ENCODE results near the gene ARMC8.

The ARMC8 gene

DNA sequence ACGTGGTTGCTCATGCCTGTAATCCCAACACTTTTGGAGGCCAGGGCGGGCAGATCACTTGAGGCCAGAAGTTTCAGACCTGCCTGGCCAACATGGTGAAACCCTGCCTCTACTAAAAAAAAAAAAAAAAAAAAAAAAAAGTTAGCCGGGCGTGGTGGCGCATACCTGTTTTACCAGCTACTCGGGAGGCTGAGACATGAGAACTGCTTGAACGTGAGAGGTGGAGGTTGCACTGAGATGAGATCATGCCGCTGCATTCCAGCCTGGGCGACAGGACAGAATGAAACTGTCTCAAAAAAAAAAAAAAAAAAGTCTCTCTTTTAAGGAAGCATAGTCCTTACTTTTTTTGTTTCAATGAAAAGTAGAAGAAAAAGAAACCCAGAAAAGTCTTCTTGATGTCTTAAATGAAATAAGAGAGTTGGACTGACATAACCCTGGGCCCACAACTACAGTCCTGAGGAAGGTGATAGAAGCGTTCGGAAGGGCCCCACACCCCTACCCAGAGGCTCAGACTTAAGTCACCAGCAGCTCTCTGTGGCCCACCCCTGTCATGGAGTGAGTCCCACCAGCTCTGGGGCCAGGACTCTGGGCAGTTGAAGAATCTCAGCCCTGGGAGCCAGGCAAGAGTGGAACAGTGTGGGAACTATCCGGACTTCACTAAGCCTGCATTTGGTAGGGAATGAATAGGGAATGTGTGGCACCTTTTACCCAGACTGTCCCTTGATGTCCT is 139.9 kb downstream of the ARMC8 start:
- Histone ChIP-seq H3K9me3 (ENCODE audit: control insufficient read depth, low read length) (no peaks in the 10 kb centered on the region), H3K4me3 (ENCODE audit: low read length) (no peak overlapping the region), H3K36me3 (ENCODE audit: control insufficient read depth, insufficient read depth, low read length) (no peaks in the 10 kb centered on the region), H3K4me1 (ENCODE audit: control insufficient read depth, insufficient read depth, low read length) (no peaks in the 10 kb centered on the region), H3K27me3 (ENCODE audit: control insufficient read depth, insufficient read depth, low read length) (no peaks in the 10 kb centered on the region), H3K9ac (ENCODE audit: low read length) (no peak overlapping the region)

DNA sequence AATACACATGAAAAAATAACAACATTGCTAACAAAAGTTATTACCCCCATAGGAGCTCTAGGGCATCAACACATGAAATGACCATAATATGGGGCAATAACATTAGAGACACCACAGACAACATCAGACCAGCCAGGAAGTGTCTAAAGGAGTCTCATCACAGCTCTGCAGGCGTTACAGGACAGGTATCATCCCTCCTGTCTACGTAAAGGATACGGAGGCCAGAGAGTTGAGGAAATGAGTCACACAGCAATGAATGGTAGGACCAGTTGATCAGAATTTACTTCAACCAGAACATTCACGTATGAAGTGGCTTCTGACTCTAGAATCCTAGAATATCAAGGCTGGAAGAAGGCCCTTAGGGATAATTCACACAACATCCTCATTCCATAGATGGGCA is 140.7 kb downstream of the ARMC8 start:
- Histone ChIP-seq H3K27me3 (ENCODE audit: control insufficient read depth, insufficient read depth, low read length) (no peaks in the 10 kb centered on the region), H3K9me3 (ENCODE audit: control insufficient read depth, low read length) (no peaks in the 10 kb centered on the region), H3K4me3 (ENCODE audit: low read length) (no peak overlapping the region), H3K36me3 (ENCODE audit: control insufficient read depth, insufficient read depth, low read length) (no peaks in the 10 kb centered on the region), H3K4me1 (ENCODE audit: control insufficient read depth, insufficient read depth, low read length) (no peaks in the 10 kb centered on the region), H3K9ac (ENCODE audit: low read length) (no peak overlapping the region)

DNA sequence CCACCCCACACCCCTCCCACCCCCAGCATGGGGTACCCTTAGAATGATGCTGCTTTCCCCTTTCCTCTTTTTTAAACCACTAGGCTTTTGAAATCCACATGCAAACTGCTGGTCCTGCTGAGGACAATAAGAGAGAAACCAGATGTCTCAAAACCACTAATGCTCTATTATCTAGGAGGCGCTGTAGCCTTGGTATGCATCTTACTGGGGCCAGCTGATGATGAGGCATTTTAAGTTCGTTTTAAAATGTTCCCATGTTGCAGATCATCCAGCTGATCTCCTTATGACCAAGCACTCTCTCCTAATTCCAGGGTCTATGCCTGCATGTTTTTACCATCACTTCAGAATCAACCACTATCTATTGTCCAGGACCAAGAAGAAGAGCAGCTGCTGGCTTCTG is 141.2 kb downstream of the ARMC8 start:
- H3K9ac ChIP-seq (ENCODE audit: low read length): no peak overlapping the region
- H3K27me3 ChIP-seq (ENCODE audit: control insufficient read depth, insufficient read depth, low read length): no peaks in the 10 kb centered on the region
- H3K9me3 ChIP-seq (ENCODE audit: control insufficient read depth, low read length): no peaks in the 10 kb centered on the region
- no peaks in the 10 kb centered on the region for H3K36me3 ChIP-seq (ENCODE audit: control insufficient read depth, insufficient read depth, low read length)
- H3K4me1 ChIP-seq (ENCODE audit: control insufficient read depth, insufficient read depth, low read length): no peaks in the 10 kb centered on the region
- H3K4me3 ChIP-seq (ENCODE audit: low read length): no peak overlapping the region

DNA sequence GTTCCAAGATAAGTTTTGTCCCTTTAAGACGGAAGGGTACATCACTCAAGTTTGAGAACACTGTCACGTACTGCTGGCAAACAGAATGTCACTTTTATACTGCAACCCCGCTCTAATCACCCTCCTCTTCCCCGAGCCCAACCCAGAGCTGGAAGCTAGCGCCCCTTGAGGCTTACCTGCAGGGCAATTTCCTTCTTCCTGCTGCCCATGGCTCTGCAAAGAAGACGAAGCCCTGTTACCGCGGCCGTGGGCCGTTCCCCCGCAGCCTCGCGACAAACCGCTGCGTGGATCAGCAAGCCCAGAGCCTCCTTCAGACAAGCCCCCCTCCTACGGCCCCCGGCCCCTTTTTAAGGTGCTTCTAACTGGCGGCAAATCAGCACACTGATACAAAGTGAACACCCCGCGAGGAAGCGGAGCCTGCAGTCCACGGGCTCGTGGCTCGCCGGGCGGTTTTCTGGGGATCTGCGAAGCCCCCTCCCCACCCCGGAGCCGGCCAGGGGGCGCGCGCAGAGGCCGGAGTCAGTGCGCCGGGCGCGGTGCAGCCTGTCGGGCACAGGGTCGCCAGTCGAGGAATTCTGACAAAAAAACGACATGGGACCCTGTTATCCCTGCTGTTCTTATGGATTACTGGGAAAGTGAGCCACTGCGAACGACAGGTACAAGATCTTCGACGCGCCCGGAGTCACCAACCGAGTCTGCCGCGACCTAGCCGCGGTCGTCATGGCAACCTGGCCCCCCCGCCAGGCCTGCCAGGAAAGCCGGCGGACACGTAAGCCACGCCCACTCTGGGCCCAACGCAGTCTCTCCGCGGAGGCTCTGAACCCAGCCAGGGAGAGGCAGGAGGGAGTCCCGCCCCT is 142.3 kb downstream of the ARMC8 start, which contains the start of gene NME9:
Gene NME9 (minus strand): TSS at position 725 of the 857 bp plus-strand sequence. CDS start 516 bp downstream, at position 209.
- Histone ChIP-seq H3K27me3 (ENCODE audit: control insufficient read depth, insufficient read depth, low read length) (no peaks in the 10 kb centered on the region), H3K9ac (ENCODE audit: low read length) (peak within 1 kb of the TSS; percentile 53), H3K9me3 (ENCODE audit: control insufficient read depth, low read length) (no peaks in the 10 kb centered on the region), H3K4me3 (ENCODE audit: low read length) (peak within 1 kb of the TSS; percentile 23), H3K4me1 (ENCODE audit: control insufficient read depth, insufficient read depth, low read length) (no peaks in the 10 kb centered on the region), H3K36me3 (ENCODE audit: control insufficient read depth, insufficient read depth, low read length) (no peaks in the 10 kb centered on the region)

DNA sequence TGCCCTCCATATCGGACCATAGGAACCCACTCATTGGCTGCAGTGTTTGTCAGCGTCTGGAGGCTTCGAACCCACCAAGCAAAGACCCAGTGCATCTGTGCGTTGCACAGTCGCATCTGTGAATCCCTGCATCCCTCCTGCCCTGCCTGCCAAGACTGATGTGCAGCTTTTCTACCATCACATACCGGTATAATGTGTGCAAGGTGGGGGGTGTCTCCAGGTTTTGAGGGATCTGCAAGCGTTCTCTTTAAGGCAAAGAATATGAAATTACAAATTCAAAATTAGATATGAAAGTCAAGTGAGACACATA is 142.8 kb downstream of the ARMC8 start:
- Histone ChIP-seq H3K4me1 (ENCODE audit: control insufficient read depth, insufficient read depth, low read length) (no peaks in the 10 kb centered on the region), H3K27me3 (ENCODE audit: control insufficient read depth, insufficient read depth, low read length) (no peaks in the 10 kb centered on the region), H3K9me3 (ENCODE audit: control insufficient read depth, low read length) (no peaks in the 10 kb centered on the region), H3K36me3 (ENCODE audit: control insufficient read depth, insufficient read depth, low read length) (no peaks in the 10 kb centered on the region), H3K9ac (ENCODE audit: low read length) (no peak overlapping the region), H3K4me3 (ENCODE audit: low read length) (peak overlapping the region; percentile 23)

DNA sequence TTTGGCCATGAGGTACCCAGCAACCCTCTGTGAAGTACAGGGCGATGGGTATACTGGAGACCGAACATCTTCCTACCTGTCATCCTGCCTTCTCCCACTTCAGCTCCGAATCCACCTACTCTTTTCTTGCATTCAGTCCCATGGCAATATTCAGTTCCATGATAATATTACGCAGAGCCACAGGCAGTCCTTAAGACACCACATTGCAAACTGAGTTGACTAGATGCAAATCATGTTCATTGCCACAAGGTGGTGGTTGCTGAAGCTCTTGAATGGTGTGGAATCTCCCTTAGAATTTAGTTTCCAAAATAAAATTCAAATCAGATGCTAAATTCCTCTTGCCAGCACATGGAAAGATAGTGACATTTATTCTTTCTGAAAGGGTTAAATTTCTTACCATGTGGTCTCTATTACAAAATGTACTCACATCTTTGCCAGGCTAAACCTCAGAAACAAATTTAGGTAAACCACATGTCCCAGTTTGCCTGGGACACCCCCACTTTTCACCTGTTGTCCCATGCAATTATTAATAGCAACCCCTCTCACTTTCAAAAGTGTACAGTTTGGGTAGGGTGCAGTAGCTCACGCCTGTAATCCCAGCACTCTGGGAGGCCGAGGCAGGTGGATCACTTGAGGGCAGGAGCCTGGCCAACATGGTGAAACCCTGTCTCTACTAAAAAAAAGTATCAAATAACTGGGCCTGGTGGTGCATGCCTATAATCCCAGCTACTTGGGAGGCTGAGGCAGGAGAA is 144.2 kb downstream of the ARMC8 start:
- H3K27me3 ChIP-seq (ENCODE audit: control insufficient read depth, insufficient read depth, low read length): no peaks in the 10 kb centered on the region
- no peak overlapping the region for H3K9ac ChIP-seq (ENCODE audit: low read length)
- no peak overlapping the region for H3K4me3 ChIP-seq (ENCODE audit: low read length)
- H3K36me3 ChIP-seq (ENCODE audit: control insufficient read depth, insufficient read depth, low read length): no peaks in the 10 kb centered on the region
- no peaks in the 10 kb centered on the region for H3K4me1 ChIP-seq (ENCODE audit: control insufficient read depth, insufficient read depth, low read length)
- H3K9me3 ChIP-seq (ENCODE audit: control insufficient read depth, low read length): no peaks in the 10 kb centered on the region

DNA sequence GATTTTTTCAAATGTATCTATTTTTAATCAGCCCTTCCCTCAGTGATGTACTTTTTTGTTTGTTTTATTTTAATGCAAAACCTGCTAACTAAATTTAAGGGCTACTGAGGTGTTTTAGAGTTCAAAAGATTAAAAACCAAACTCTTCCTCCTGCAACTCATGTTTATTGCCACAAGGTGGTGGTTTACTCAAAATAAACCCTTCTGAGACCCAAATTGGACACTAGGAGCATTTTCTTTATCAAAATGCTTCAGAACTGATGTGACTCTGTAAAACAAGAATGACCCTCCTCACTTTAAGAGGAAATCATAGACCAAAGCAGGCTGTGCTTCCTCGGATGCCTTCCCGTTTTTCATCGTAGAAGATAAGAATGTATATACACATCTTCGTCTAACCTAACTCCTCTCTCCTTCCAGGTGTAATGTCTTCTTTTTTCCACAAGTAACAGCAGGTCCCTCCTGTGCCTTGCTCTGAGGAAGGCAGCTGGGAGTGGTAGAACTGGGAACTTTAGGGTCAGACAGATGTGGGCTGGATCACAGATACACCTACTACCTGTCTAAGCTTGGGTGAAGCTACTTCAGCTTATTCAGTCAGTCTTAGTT is 145.5 kb downstream of the ARMC8 start:
- no peaks in the 10 kb centered on the region for H3K36me3 ChIP-seq (ENCODE audit: control insufficient read depth, insufficient read depth, low read length)
- no peaks in the 10 kb centered on the region for H3K27me3 ChIP-seq (ENCODE audit: control insufficient read depth, insufficient read depth, low read length)
- H3K4me3 ChIP-seq (ENCODE audit: low read length): no peak overlapping the region
- H3K9ac ChIP-seq (ENCODE audit: low read length): no peak overlapping the region
- H3K4me1 ChIP-seq (ENCODE audit: control insufficient read depth, insufficient read depth, low read length): no peaks in the 10 kb centered on the region
- H3K9me3 ChIP-seq (ENCODE audit: control insufficient read depth, low read length): no peaks in the 10 kb centered on the region

DNA sequence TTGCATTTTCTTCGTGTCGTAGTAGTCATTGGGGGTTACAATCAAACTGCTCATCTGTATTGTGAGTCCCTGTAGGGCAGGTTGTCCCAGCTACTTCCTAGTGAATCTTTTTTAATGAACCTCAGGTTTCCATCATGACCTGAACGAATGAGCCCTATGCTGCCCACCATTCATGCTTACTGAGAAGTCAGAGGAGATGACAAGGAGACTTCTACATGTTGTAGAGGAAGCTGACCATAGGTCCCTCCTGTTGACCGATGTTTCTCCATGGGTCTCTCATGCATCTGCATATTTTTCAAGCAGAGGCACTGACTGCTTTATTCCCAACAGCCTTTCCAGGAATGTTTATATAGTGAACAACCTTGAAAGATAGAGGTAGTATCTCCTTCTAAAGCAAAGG is 147.5 kb downstream of the ARMC8 start:
- no peaks in the 10 kb centered on the region for H3K4me1 ChIP-seq (ENCODE audit: control insufficient read depth, insufficient read depth, low read length)
- H3K9me3 ChIP-seq (ENCODE audit: control insufficient read depth, low read length): no peaks in the 10 kb centered on the region
- no peak overlapping the region for H3K9ac ChIP-seq (ENCODE audit: low read length)
- H3K4me3 ChIP-seq (ENCODE audit: low read length): no peak overlapping the region
- no peaks in the 10 kb centered on the region for H3K36me3 ChIP-seq (ENCODE audit: control insufficient read depth, insufficient read depth, low read length)
- H3K27me3 ChIP-seq (ENCODE audit: control insufficient read depth, insufficient read depth, low read length): no peaks in the 10 kb centered on the region

DNA sequence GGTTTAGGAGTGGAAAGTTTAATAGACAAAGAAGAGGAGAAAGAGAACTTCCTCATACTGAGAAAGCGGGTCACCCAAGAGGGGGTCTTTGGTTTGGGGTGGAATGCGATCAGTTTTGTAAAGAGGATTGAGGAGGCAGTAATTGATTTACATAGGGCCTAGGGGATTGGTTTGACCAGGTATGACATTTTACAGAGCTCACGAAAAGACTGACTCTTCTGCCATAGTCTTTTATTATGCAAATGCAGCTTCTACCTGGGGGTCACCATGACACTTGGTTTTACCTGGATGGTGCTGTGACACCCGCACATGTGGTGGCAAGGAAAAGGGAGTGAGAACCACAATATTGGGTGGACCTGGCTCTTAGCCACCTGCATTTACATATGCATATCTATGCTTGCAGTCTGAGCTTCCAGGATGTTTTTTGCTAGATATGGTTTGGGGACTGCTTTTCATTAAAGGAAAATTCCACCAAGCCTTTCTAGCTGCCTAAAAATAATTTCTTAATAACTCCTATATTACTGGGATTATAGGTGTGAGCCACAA is 149.4 kb downstream of the ARMC8 start:
- Histone ChIP-seq H3K4me3 (ENCODE audit: low read length) (no peak overlapping the region), H3K9ac (ENCODE audit: low read length) (no peak overlapping the region), H3K36me3 (ENCODE audit: control insufficient read depth, insufficient read depth, low read length) (no peaks in the 10 kb centered on the region), H3K9me3 (ENCODE audit: control insufficient read depth, low read length) (no peaks in the 10 kb centered on the region), H3K27me3 (ENCODE audit: control insufficient read depth, insufficient read depth, low read length) (no peaks in the 10 kb centered on the region), H3K4me1 (ENCODE audit: control insufficient read depth, insufficient read depth, low read length) (no peaks in the 10 kb centered on the region)

DNA sequence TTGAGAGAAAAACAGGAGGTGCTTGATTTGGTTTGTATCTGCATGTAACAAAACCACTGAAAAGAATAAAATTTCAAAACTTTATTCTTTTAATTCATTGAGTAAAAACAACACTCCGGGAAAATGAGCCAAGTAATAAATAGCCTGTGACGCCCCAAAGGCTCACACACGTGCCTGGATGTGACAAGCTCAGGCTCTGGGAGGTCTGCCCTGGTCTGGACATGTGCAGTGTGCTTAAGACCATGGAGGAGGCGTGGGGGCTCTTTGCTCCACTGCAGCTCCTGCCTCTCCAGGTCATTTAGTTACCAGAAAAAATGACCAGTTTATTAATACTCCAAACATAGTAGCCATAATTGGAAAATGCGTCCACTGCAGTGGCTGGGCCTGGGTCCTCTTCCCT is 151.1 kb downstream of the ARMC8 start:
- Histone ChIP-seq H3K36me3 (ENCODE audit: control insufficient read depth, insufficient read depth, low read length) (no peaks in the 10 kb centered on the region), H3K4me3 (ENCODE audit: low read length) (no peak overlapping the region), H3K4me1 (ENCODE audit: control insufficient read depth, insufficient read depth, low read length) (no peaks in the 10 kb centered on the region), H3K9ac (ENCODE audit: low read length) (no peak overlapping the region), H3K27me3 (ENCODE audit: control insufficient read depth, insufficient read depth, low read length) (no peaks in the 10 kb centered on the region), H3K9me3 (ENCODE audit: control insufficient read depth, low read length) (no peaks in the 10 kb centered on the region)

DNA sequence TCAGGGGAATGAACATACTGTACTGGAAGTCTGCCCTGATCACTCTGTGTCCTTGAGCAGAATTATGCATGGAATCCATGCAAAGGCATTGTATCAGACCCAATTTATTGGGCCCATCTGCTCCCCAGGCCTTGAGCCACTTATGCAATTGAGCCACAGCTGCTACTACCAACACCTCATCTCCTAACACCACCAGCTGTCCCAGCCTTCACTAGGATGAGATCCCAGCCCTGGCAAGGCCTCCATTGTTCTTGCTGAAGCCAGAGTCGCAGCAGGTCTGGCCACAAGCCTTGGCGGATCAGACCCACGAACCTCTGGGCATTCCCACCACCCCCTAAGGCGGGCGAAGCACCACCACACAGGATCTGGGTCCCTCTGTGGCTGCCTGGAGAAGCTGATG is 151.7 kb downstream of the ARMC8 start:
- Histone ChIP-seq H3K36me3 (ENCODE audit: control insufficient read depth, insufficient read depth, low read length) (no peaks in the 10 kb centered on the region), H3K27me3 (ENCODE audit: control insufficient read depth, insufficient read depth, low read length) (no peaks in the 10 kb centered on the region), H3K4me1 (ENCODE audit: control insufficient read depth, insufficient read depth, low read length) (no peaks in the 10 kb centered on the region), H3K4me3 (ENCODE audit: low read length) (no peak overlapping the region), H3K9me3 (ENCODE audit: control insufficient read depth, low read length) (no peaks in the 10 kb centered on the region), H3K9ac (ENCODE audit: low read length) (no peak overlapping the region)

Measured in mucosa of stomach (tissue), 1 donor.